GM12878 (cell line): Measurements from ENCODE around the gene EML1. TPM values are rescaled to one million over a fixed set of nuclear protein-coding genes. Genes with fewer than 3 reads are reported as not detected.

Source experiments
- ATAC-seq: fragments of 200-7000 bp; cut with Tn5 transposase; 3 replicates; pipeline ENCODE4 v1.9.1; 2020; ENCODE audit warnings: mild to moderate bottlenecking, moderate library complexity
- BruUV-seq: library from RNA; stranded (reverse); fragments of 400-500 nt; replicated peaks from 2 replicates; lab custom pipeline; 2021; lab: Mats Ljungman, UMichigan
- CTCF ChIA-PET: fragments of 300-600 bp; sonication (Branson Sonifier 250); formaldehyde crosslinking; extraction: SDS; loops from one replicate; lab custom pipeline; 2021; ENCODE audit warnings: inconsistent platforms; lab: Yijun Ruan, JAX
- POLR2A ChIA-PET: fragments of 350-600 bp; formaldehyde crosslinking; extraction: SDS; loops from one replicate; lab custom pipeline; 2021; ENCODE audit warnings: inconsistent platforms; lab: Charles Lee
- RAD21 ChIA-PET: fragments of 300-600 bp; sonication (Branson Sonifier 250); formaldehyde crosslinking; loops from one replicate; lab custom pipeline; 2023; ENCODE audit warnings: antibody characterized with exemption; ENCODE audit not compliant: unreplicated experiment; lab: Charles Lee
- SMC1A ChIA-PET: fragments of 300-600 bp; sonication (Branson Sonifier 250); formaldehyde crosslinking; loops from one replicate; lab custom pipeline; 2023; ENCODE audit not compliant: unreplicated experiment, uncharacterized antibody; lab: Charles Lee
- DNase-seq: peaks from one replicate; pipeline ENCODE4 v3.0.0-alpha.2; 2011; ENCODE audit warnings: low read depth, low spot score
- FAIRE-seq: peaks from 3 replicates; lab custom pipeline; 2011; peaks lifted over from hg19 to GRCh38; lab: Jason Lieb, UNC
- H2AFZ ChIP-seq: 2 replicates; pipeline ENCODE4 v1.6.0; 2011; ENCODE audit warnings: low read depth, low read length, control low read depth; ENCODE audit not compliant: control insufficient read depth
- H3K27ac ChIP-seq: 2 replicates; pipeline ENCODE4 v1.5.1; 2011; ENCODE audit warnings: control low read depth; ENCODE audit not compliant: control insufficient read depth, insufficient read depth
- H3K27me3 ChIP-seq, 2 experiments: replicated peaks in 1 of 2; 2 replicates each; pipeline versions ENCODE4 v1.6.0 to v1.6.1; 2011; ENCODE audit warnings: low read length in 1 of 2; ENCODE audit not compliant: control insufficient read depth in 2 of 2, insufficient read depth in 2 of 2
- H3K36me3 ChIP-seq, 2 experiments: 2 replicates each; pipeline ENCODE4 v1.5.1; 2011; ENCODE audit warnings: low read length in 1 of 2; ENCODE audit not compliant: control insufficient read depth in 2 of 2, insufficient read depth in 2 of 2
- H3K4me1 ChIP-seq: 2 replicates; pipeline ENCODE4 v1.6.1; 2011; ENCODE audit warnings: mild to moderate bottlenecking, low read length, moderate library complexity, mixed read lengths; ENCODE audit not compliant: control insufficient read depth, insufficient read depth
- H3K4me2 ChIP-seq: 2 replicates; pipeline ENCODE4 v1.6.0; 2011; ENCODE audit warnings: control low read depth; ENCODE audit not compliant: control insufficient read depth, insufficient read depth
- H3K4me3 ChIP-seq: fragments of 200-600 bp; sonication (generic); 2 replicates; pipeline ENCODE4 v1.5.1; 2016
- H3K79me2 ChIP-seq: 2 replicates; pipeline ENCODE4 v1.6.0; 2011; ENCODE audit warnings: low read length; ENCODE audit not compliant: control insufficient read depth, insufficient read depth
- H3K9ac ChIP-seq: 2 replicates; pipeline ENCODE4 v1.8.0; 2011; ENCODE audit warnings: low read length, control low read depth, mixed read lengths; ENCODE audit not compliant: control insufficient read depth, insufficient read depth
- H3K9me3 ChIP-seq: replicated peaks from 3 replicates; pipeline ENCODE4 v1.5.1; 2011; ENCODE audit warnings: mild to moderate bottlenecking, low read length; ENCODE audit not compliant: control insufficient read depth, insufficient read depth
- H4K20me1 ChIP-seq: 2 replicates; pipeline ENCODE4 v1.6.0; 2011; ENCODE audit not compliant: control insufficient read depth, insufficient read depth
- ATF2 ChIP-seq: IDR thresholded peaks from 2 replicates; pipeline ENCODE4 v1.6.1; 2012; ENCODE audit warnings: low read length, inconsistent platforms
- BHLHE40 ChIP-seq, 2 experiments: fragments of 450-650 bp in 1 of 2; IDR thresholded peaks; 2 replicates each; pipeline ENCODE4 v1.6.1; 2011 to 2017; ENCODE audit warnings: low read depth in 2 of 2, borderline replicate concordance in 1 of 2, improper control_type of control experiment in 1 of 2, low read length in 1 of 2, mild to moderate bottlenecking in 1 of 2
- CEBPB ChIP-seq, 2 experiments: fragments of 150-350 bp in 1 of 2; IDR thresholded peaks; 2 replicates each; pipeline ENCODE4 v1.6.1; 2012 to 2014; ENCODE audit warnings: low read depth in 2 of 2, low read length in 2 of 2, borderline replicate concordance in 1 of 2, inconsistent platforms in 1 of 2
- E4F1 ChIP-seq: fragments of 450-650 bp; IDR thresholded peaks from 2 replicates; pipeline ENCODE4 v1.6.1; 2018; ENCODE audit warnings: borderline replicate concordance, mild to moderate bottlenecking; ENCODE audit not compliant: partially characterized antibody
- FOXK2 ChIP-seq: fragments of 450-650 bp; IDR thresholded peaks from 2 replicates; pipeline ENCODE4 v1.6.1; 2017; ENCODE audit warnings: mild to moderate bottlenecking, moderate library complexity
- HDAC6 ChIP-seq: fragments of 200-600 bp; sonication (generic); IDR thresholded peaks from one replicate; pipeline ENCODE4 v1.8.0; 2017; ENCODE audit warnings: antibody characterized with exemption; ENCODE audit not compliant: unreplicated experiment
- HDGF ChIP-seq: fragments of 450-650 bp; IDR thresholded peaks from 2 replicates; pipeline ENCODE4 v1.6.1; 2016; ENCODE audit warnings: antibody characterized with exemption
- JUNB ChIP-seq: IDR thresholded peaks from 2 replicates; pipeline ENCODE4 v1.6.1; 2016; ENCODE audit warnings: antibody characterized with exemption, mild to moderate bottlenecking
- KDM1A ChIP-seq: fragments of 200-600 bp; sonication (generic); IDR thresholded peaks from 2 replicates; pipeline ENCODE4 v1.6.1; 2016; ENCODE audit warnings: borderline replicate concordance
- KLF5 ChIP-seq: fragments of 450-650 bp; IDR thresholded peaks from 2 replicates; pipeline ENCODE4 v1.6.1; 2014; ENCODE audit warnings: mild to moderate bottlenecking; ENCODE audit not compliant: partially characterized antibody
- LARP7 ChIP-seq: fragments of 450-650 bp; IDR thresholded peaks from 2 replicates; pipeline ENCODE4 v1.6.1; 2017; ENCODE audit warnings: mild to moderate bottlenecking
- NBN ChIP-seq: fragments of 450-650 bp; IDR thresholded peaks from 2 replicates; pipeline ENCODE4 v1.6.1; 2016
- ZBED1 ChIP-seq: IDR thresholded peaks from 2 replicates; pipeline ENCODE4 v1.6.1; 2016; ENCODE audit warnings: borderline replicate concordance
- ZZZ3 ChIP-seq: IDR thresholded peaks from 2 replicates; pipeline ENCODE4 v1.6.1; 2011; ENCODE audit warnings: low read depth; ENCODE audit not compliant: control insufficient read depth, insufficient read length
- WGBS: methylation state at CpG from one replicate; pipeline ENCODE4 v1.1.6; 2016; ENCODE audit warnings: low lambda C conversion rate; ENCODE audit not compliant: insufficient replicate concordance, insufficient coverage; ENCODE audit errors: missing lambda C conversion rate; 5-methylcytosine and 5-hydroxymethylcytosine counted together
- in situ Hi-C: fragments of 300-500 bp; cut with MboI; formaldehyde crosslinking; loops from 9 replicates; pipeline ENCODE4 v1.14.3; 2018; ENCODE audit warnings: mixed read lengths
- intact Hi-C: fragments of 100-400 bp; cut with micrococcal nuclease; formaldehyde crosslinking; loops from one replicate; pipeline ENCODE4 v1.14.2; 2022; ENCODE audit not compliant: unreplicated experiment
- polyA plus RNA-seq, 11 experiments: library from polyadenylated mRNA; depleted of rRNA in 4 of 11; unstranded in 6 of 11; stranded (reverse) in 5 of 11; fragments of >200 nt; fragmentation: Nextera tagmentation in 4 of 11; fragmentation: Illumina TruSeq in 1 of 11; extraction: Ambion mirVana in 4 of 11; extraction: Trizol in 1 of 11; gene quantifications; 1 replicate in 1 of 11; 2 replicates in 10 of 11; pipeline versions ENCODE4 v1.2.1 to v1.2.3, GENCODE V29; 2011 to 2016; ENCODE audit warnings: inconsistent platforms in 2 of 11, missing spikeins in 2 of 11, low read depth in 1 of 11
- total RNA-seq, 4 experiments: library from RNA; depleted of rRNA in 3 of 4; stranded (reverse); fragments of >200 nt in 3 of 4; fragmentation: Illumina TruSeq in 1 of 4; extraction: Trizol in 1 of 4; gene quantifications; 2 replicates each; pipeline versions ENCODE4 v1.2.1 to v1.2.3, GENCODE V29; 2013 to 2021

EML1 gene
- total and polyA plus RNA-seq, 10 of the 15 experiments (the other 5 are each of a cell fraction or from before 2014, with no cell fraction given) = 0.05 to 3.4 (median 0.11) TPM; not detected in 3

- H3K36me3 ChIP-seq = no peaks in the 10 kb centered on the region
- POLR2A ChIA-PET = no interaction called here
- H3K79me2 ChIP-seq = no peaks in the 10 kb centered on the region
- no peaks in the 10 kb centered on the region for H3K4me1 ChIP-seq
- H3K27me3 ChIP-seq = peaks cover 0 to 3% of the 10 kb centered on the region in 2 experiments; a peak in 2 of 4 replicates
- no peak for TF ChIP-seq KDM1A
- no peak for TF ChIP-seq ZBED1
- TF ChIP-seq E4F1 = no peak
- no peak for TF ChIP-seq LARP7
- no peak for TF ChIP-seq FOXK2
- TF ChIP-seq CEBPB (IDR thresholded peaks at IDR 0.05; ENCODE audit: borderline replicate concordance in 1 of 2, low read depth in 2 of 2, low read length in 2 of 2) = no peak
- no peak for TF ChIP-seq HDAC6
- TF ChIP-seq BHLHE40 (IDR thresholded peaks at IDR 0.05; ENCODE audit: borderline replicate concordance in 1 of 2, low read depth in 2 of 2, low read length in 1 of 2) = no peak
- TF ChIP-seq NBN = no peak
- TF ChIP-seq ZZZ3 = no peak
- TF ChIP-seq HDGF = no peak
- TF ChIP-seq KLF5 = no peak
- no peak for TF ChIP-seq ATF2
- no peak for TF ChIP-seq JUNB
- no peak overlapping the region for H3K4me2 ChIP-seq
- SMC1A ChIA-PET = no interaction called here
- CTCF ChIA-PET = no interaction called here
- FAIRE-seq (no peak), ATAC-seq (no peak), DNase-seq (no peak)
- intact Hi-C loops (no loop called here), in situ Hi-C loops (no loop called here)
- H3K9ac ChIP-seq = no peak overlapping the region
- H2AFZ ChIP-seq = no peak overlapping the region
- H3K27ac ChIP-seq = no peak overlapping the region
- no TSS peak for BruUV-seq
- RAD21 ChIA-PET = no interaction called here
- H4K20me1 ChIP-seq = no peaks in the 10 kb centered on the region
- H3K4me3 ChIP-seq = no peak overlapping the region
- H3K9me3 ChIP-seq = no peaks in the 10 kb centered on the region
- 30% methylated on average over 6 of the region's 6 CpGs for WGBS
These were observed 24.1 kb upstream of the EML1 start for GRCh38 chr14:99769123-99769522.
